ENCODE results near the gene NTNG1. TPM values are rescaled to one million over a fixed set of nuclear protein-coding genes. Genes with fewer than 3 reads are reported as not detected.

The NTNG1 gene
- total RNA-seq, 2 donors from 2014 or later = 0.26 to 4.9 TPM

- intact Hi-C loops (cut with DNase I) = no loop called here
- no peaks in the 10 kb centered on the region for H3K4me1 ChIP-seq
- H3K4me3 ChIP-seq = no peak overlapping the region
- no peaks in the 10 kb centered on the region for H3K9me3 ChIP-seq
- ATAC-seq = no peak
- H3K27ac ChIP-seq = no peak overlapping the region
- H3K27me3 ChIP-seq = no peaks in the 10 kb centered on the region
- DNase-seq = no peak
- no peak for TF ChIP-seq CTCF (IDR thresholded peaks at IDR 0.05)
- no peak for TF ChIP-seq POLR2A (IDR thresholded peaks at IDR 0.05)
- 65 to 67% methylated on average over 3 of the region's 3 CpGs for WGBS, 2 donors
- no peaks in the 10 kb centered on the region for H3K36me3 ChIP-seq (replicated peaks in 1 of 2; ENCODE audit: insufficient read depth in 1 of 2, low read depth in 2 of 2)
Observed at GRCh38 chr1:107098961-107099360, 41.9 kb upstream of the NTNG1 start.

GRCh38 chr1:107100331-107100984 lies 40.4 kb upstream of the NTNG1 start:
- Histone ChIP-seq H3K36me3 (replicated peaks in 1 of 2; ENCODE audit: insufficient read depth in 1 of 2, low read depth in 2 of 2) (no peaks in the 10 kb centered on the region), H3K4me3 (no peak overlapping the region), H3K27ac (no peak overlapping the region), H3K27me3 (no peaks in the 10 kb centered on the region), H3K4me1 (no peaks in the 10 kb centered on the region), H3K9me3 (no peaks in the 10 kb centered on the region)
- WGBS, 2 donors = 67 to 70% methylated on average over 3 of the region's 3 CpGs
- TF ChIP-seq CTCF (IDR thresholded peaks at IDR 0.05) (no peak), POLR2A (IDR thresholded peaks at IDR 0.05) (no peak)
- no peak for DNase-seq
- ATAC-seq = no peak
- intact Hi-C loops (cut with DNase I) = no loop called here

DNA sequence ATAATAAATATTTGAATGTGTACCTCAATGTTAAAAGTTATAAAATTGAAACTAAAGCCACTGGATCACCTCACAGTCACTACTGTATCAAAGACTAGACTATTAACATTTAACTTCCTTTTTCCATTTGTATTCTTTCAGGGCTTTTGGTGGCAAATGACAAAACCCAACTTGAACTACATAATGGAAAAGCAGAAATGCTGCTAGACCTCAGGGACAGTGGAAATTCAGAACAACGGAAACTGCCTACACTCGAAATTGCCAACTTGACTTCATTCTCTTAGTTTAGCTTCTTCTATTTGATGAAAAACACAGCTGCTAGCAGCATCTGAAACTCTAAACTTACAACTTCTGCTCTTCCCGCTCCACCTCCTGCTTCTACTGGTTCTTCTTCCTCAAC lies 34.9 kb upstream of the NTNG1 start:
- Histone ChIP-seq H3K27me3 (no peaks in the 10 kb centered on the region), H3K4me3 (no peak overlapping the region), H3K9me3 (no peaks in the 10 kb centered on the region), H3K4me1 (no peaks in the 10 kb centered on the region), H3K27ac (no peak overlapping the region), H3K36me3 (replicated peaks in 1 of 2; ENCODE audit: insufficient read depth in 1 of 2, low read depth in 2 of 2) (no peaks in the 10 kb centered on the region)
- DNase-seq = no peak
- ATAC-seq = no peak
- 76 to 80% methylated on average over 3 of the region's 3 CpGs for WGBS, 2 donors
- intact Hi-C loops (cut with DNase I) = no loop called here
- TF ChIP-seq CTCF (IDR thresholded peaks at IDR 0.05) = no peak
- no peak for TF ChIP-seq POLR2A (IDR thresholded peaks at IDR 0.05)

DNA sequence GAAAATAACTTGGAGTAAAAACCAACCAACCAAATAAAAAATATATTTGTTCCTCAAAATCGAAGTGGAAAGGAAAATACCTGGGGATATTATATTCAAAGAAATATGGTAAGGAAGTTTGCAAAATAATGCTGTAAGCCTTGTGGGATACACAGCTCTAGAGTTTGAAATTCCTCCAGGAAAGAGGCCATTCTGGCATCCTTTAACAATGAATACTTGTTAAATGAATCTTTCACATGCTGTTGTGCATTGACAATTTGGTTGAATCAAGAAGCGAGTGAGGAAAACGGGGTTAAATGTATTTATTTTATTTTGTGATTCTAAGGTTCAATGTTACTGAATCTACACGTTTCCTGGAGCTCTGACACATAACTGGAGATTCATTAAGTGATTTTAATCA lies 30.5 kb upstream of the NTNG1 start:
- H3K9me3 ChIP-seq = no peaks in the 10 kb centered on the region

More for the DNA sequence above, 30.5 kb upstream of the NTNG1 start:
- DNase-seq (no peak), ATAC-seq (no peak)
- 34 to 43% methylated on average over 4 of the region's 4 CpGs for WGBS, 2 donors
- Histone ChIP-seq H3K4me3 (no peak overlapping the region), H3K27ac (no peak overlapping the region), H3K36me3 (replicated peaks in 1 of 2; ENCODE audit: insufficient read depth in 1 of 2, low read depth in 2 of 2) (no peaks in the 10 kb centered on the region), H3K27me3 (no peaks in the 10 kb centered on the region), H3K4me1 (no peaks in the 10 kb centered on the region)
- intact Hi-C loops (cut with DNase I) = no loop called here
- TF ChIP-seq CTCF (IDR thresholded peaks at IDR 0.05) (no peak), POLR2A (IDR thresholded peaks at IDR 0.05) (no peak)
